ENCODE results near the gene TRIM2. TPM values are rescaled to one million over a fixed set of nuclear protein-coding genes. Genes with fewer than 3 reads are reported as not detected.

The TRIM2 gene
- total and polyA plus RNA-seq, 2 experiments from 2014 or later: 22.0 to 61.5 TPM

GRCh38 chr4:153223930-153224329 lies 19.7 kb downstream of the TRIM2 start (continued):
- TF ChIP-seq REST (IDR thresholded peaks at IDR 0.05; ENCODE audit: unreplicated experiment): no peak
- no peak for TF ChIP-seq NANOG (IDR thresholded peaks at IDR 0.05; ENCODE audit: borderline replicate concordance)

- H3K27ac Mint-ChIP-seq: no peak overlapping the region
- peaks cover 11% of the 10 kb centered on the region for H3K36me3 Mint-ChIP-seq (ENCODE audit: low read depth)
- Histone ChIP-seq H4K20me1 (replicated peaks; ENCODE audit: insufficient read depth) (peaks cover 17% of the 10 kb centered on the region), H3K4me3 (no peak overlapping the region), H3K9me2 (ENCODE audit: insufficient read depth) (no peaks in the 10 kb centered on the region), H3K4me2 (0 out of 2 replicates have a peak overlapping the region, but pooled peaks have one; percentile 72), H3F3A (replicated peaks; ENCODE audit: low read depth) (no peaks in the 10 kb centered on the region; the same call in 1 of the 2 replicates), H3K36me3 (ENCODE audit: insufficient read depth) (no peaks in the 10 kb centered on the region), H3K27ac (ENCODE audit: low read depth) (no peak overlapping the region), H2AFZ (no peak overlapping the region), H3K79me2 (replicated peaks; ENCODE audit: insufficient read depth) (peaks cover 53% of the 10 kb centered on the region), H3K27me3 (ENCODE audit: insufficient read depth) (peaks cover 16% of the 10 kb centered on the region), H3K4me1 (ENCODE audit: insufficient read depth) (peaks cover 26% of the 10 kb centered on the region)
- peaks cover 2% of the 10 kb centered on the region; the same call in 2 of the 3 replicates for H3K9me3 Mint-ChIP-seq
- ATAC-seq (no peak), DNase-seq (ENCODE audit: low spot score) (no peak)
- peaks cover 35% of the 10 kb centered on the region for H3K4me1 Mint-ChIP-seq
- peaks cover 30% of the 10 kb centered on the region for H3K27me3 Mint-ChIP-seq (ENCODE audit: insufficient read depth, low read depth, poor library complexity)
- TF ChIP-seq STAT1 (IDR thresholded peaks at IDR 0.05; ENCODE audit: unreplicated experiment) (no peak), ZNF114 (CRISPR knock-in tag; IDR thresholded peaks at IDR 0.05) (no peak), EZH2phosphoT487 (IDR thresholded peaks at IDR 0.05; ENCODE audit: unreplicated experiment) (no peak), POLR2AphosphoS5 (IDR thresholded peaks at IDR 0.05; ENCODE audit: low read depth) (no peak), REST (IDR thresholded peaks at IDR 0.05; ENCODE audit: unreplicated experiment) (no peak), EZH2 (IDR thresholded peaks at IDR 0.05; ENCODE audit: low read depth, unreplicated experiment) (no peak)
- TF ChIP-seq, protein P1, sequence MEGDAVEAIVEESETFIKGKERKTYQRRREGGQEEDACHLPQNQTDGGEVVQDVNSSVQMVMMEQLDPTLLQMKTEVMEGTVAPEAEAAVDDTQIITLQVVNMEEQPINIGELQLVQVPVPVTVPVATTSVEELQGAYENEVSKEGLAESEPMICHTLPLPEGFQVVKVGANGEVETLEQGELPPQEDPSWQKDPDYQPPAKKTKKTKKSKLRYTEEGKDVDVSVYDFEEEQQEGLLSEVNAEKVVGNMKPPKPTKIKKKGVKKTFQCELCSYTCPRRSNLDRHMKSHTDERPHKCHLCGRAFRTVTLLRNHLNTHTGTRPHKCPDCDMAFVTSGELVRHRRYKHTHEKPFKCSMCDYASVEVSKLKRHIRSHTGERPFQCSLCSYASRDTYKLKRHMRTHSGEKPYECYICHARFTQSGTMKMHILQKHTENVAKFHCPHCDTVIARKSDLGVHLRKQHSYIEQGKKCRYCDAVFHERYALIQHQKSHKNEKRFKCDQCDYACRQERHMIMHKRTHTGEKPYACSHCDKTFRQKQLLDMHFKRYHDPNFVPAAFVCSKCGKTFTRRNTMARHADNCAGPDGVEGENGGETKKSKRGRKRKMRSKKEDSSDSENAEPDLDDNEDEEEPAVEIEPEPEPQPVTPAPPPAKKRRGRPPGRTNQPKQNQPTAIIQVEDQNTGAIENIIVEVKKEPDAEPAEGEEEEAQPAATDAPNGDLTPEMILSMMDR (conservative IDR thresholded peaks at IDR 0.05; ENCODE audit: low read depth in 2 of 2): no peak
- no peak overlapping the region; the same call in 2 of the 3 replicates for H3K4me3 Mint-ChIP-seq
These were observed 20.2 kb downstream of the TRIM2 start for GRCh38 chr4:153224474-153224873.
